ENCODE measurements around the gene MOB3C.

Gene MOB3C

GRCh38 chr1:46642115-46642680 lies 25.6 kb upstream of the MOB3C start:
- no peak for TF ChIP-seq CTCF (IDR thresholded peaks at IDR 0.05; ENCODE audit: unreplicated experiment in 3 of 3)

GRCh38 chr1:46639547-46639946 lies 22.9 kb upstream of the MOB3C start:
- no peaks in the 10 kb centered on the region for H3K9me3 Mint-ChIP-seq

More at GRCh38 chr1:46642115-46642680, 25.6 kb upstream of the MOB3C start:
- no peaks in the 10 kb centered on the region for H3K27me3 Mint-ChIP-seq (ENCODE audit: low read depth)
- H3K36me3 Mint-ChIP-seq (ENCODE audit: low read depth), result peaks cover 39% of the 10 kb centered on the region
- H3K9me3 Mint-ChIP-seq, result peaks cover 2% of the 10 kb centered on the region
- H3K4me1 Mint-ChIP-seq, result peaks cover 15% of the 10 kb centered on the region
- no peak overlapping the region for H3K4me3 Mint-ChIP-seq
- H3K27ac Mint-ChIP-seq, result peak overlapping the region in 2 of 3 experiments; percentile 38 to 69

GRCh38 chr1:46638921-46639320 lies 22.3 kb upstream of the MOB3C start:
- Mint-ChIP-seq H3K36me3 (ENCODE audit: low read depth) (peaks cover 48% of the 10 kb centered on the region), H3K4me1 (peaks cover 15% of the 10 kb centered on the region), H3K27ac (peak overlapping the region; percentile 89 to 95 (median 94)), H3K27me3 (ENCODE audit: low read depth) (no peaks in the 10 kb centered on the region), H3K9me3 (no peaks in the 10 kb centered on the region), H3K4me3 (peak overlapping the region in 1 of 3 experiments; percentile 11)
- TF ChIP-seq CTCF (IDR thresholded peaks at IDR 0.05; ENCODE audit: unreplicated experiment in 3 of 3), result no peak

More at GRCh38 chr1:46639547-46639946, 22.9 kb upstream of the MOB3C start:
- no peak for TF ChIP-seq CTCF (IDR thresholded peaks at IDR 0.05; ENCODE audit: unreplicated experiment in 3 of 3)
- no peaks in the 10 kb centered on the region for H3K27me3 Mint-ChIP-seq (ENCODE audit: low read depth)
- no peak overlapping the region for H3K4me3 Mint-ChIP-seq
- H3K36me3 Mint-ChIP-seq (ENCODE audit: low read depth), result peaks cover 42% of the 10 kb centered on the region
- H3K27ac Mint-ChIP-seq, result peak overlapping the region; percentile 89 to 95 (median 94)
- peaks cover 15% of the 10 kb centered on the region for H3K4me1 Mint-ChIP-seq

GRCh38 chr1:46637444-46638083 lies 21.0 kb upstream of the MOB3C start:
- no peaks in the 10 kb centered on the region for H3K27me3 Mint-ChIP-seq (ENCODE audit: low read depth)
- H3K4me3 Mint-ChIP-seq, result no peak overlapping the region
- H3K9me3 Mint-ChIP-seq, result no peaks in the 10 kb centered on the region
- H3K36me3 Mint-ChIP-seq (ENCODE audit: low read depth), result peaks cover 56% of the 10 kb centered on the region
- peaks cover 10% of the 10 kb centered on the region for H3K4me1 Mint-ChIP-seq
- TF ChIP-seq CTCF (IDR thresholded peaks at IDR 0.05; ENCODE audit: unreplicated experiment in 3 of 3), result no peak
- H3K27ac Mint-ChIP-seq, result peak overlapping the region in 1 of 3 experiments; percentile 28

GRCh38 chr1:46635205-46635604 lies 18.6 kb upstream of the MOB3C start:
- Mint-ChIP-seq H3K27me3 (ENCODE audit: low read depth) (no peaks in the 10 kb centered on the region), H3K27ac (peak overlapping the region in 1 of 3 experiments; percentile 16), H3K9me3 (no peaks in the 10 kb centered on the region), H3K4me3 (no peak overlapping the region), H3K4me1 (peaks cover 10% of the 10 kb centered on the region), H3K36me3 (ENCODE audit: low read depth) (peaks cover 52% of the 10 kb centered on the region)
- no peak for TF ChIP-seq CTCF (IDR thresholded peaks at IDR 0.05; ENCODE audit: unreplicated experiment in 3 of 3)

GRCh38 chr1:46630719-46631118 lies 14.1 kb upstream of the MOB3C start:
- Mint-ChIP-seq H3K4me1 (no peaks in the 10 kb centered on the region), H3K27me3 (ENCODE audit: low read depth) (no peaks in the 10 kb centered on the region), H3K27ac (no peak overlapping the region), H3K9me3 (no peaks in the 10 kb centered on the region), H3K36me3 (ENCODE audit: low read depth) (peaks cover 43% of the 10 kb centered on the region), H3K4me3 (no peak overlapping the region)
- TF ChIP-seq CTCF (IDR thresholded peaks at IDR 0.05; ENCODE audit: unreplicated experiment in 3 of 3), result no peak

Data from nephron (organoid).